A549 treated with Hydrocortisone at 1 μM for 4 hours (cell line): ENCODE data around the gene BIN2. TPM values are rescaled to one million over a fixed set of nuclear protein-coding genes. Genes with fewer than 3 reads are reported as not detected.

Source experiments
- total RNA-seq: library from RNA; stranded (reverse); fragments of 200-300 nt; extraction: Qiagen RNA extraction; gene quantifications from 5 replicates; pipeline ENCODE4 v1.2.3, GENCODE V29; 2022

BIN2 gene
- 0.09 to 0.25 TPM (median 0.14 TPM) in 5 replicates for total RNA-seq

GRCh38 chr12:51323966-51324895 is at the start of gene BIN2:
TSS of gene BIN2 (minus strand) at chr12:51324174. CDS start at chr12:51324102, 72 bp downstream.

GRCh38 chr12:51346581-51346980 is 22.6 kb upstream of the BIN2 start, which contains the start of gene CELA1:
TSS of gene CELA1 (minus strand) at chr12:51346679. CDS start at chr12:51346638, 41 bp downstream.

GRCh38 chr12:51270067-51270950 is 53.7 kb downstream of the BIN2 start, which contains the start of gene SMAGP:
TSS of gene SMAGP (minus strand) at chr12:51270415. CDS start at chr12:51269278, 1,137 bp downstream.

GRCh38 chr12:51238510-51239334 is 85.3 kb downstream of the BIN2 start, which contains the start of gene DAZAP2:
TSS of gene DAZAP2 (plus strand) at chr12:51238826. CDS start at chr12:51238908, 82 bp downstream.

Other genes starting within 250 kb of the BIN2 start
- 11.6 to 14.7 TPM (median 13.6 TPM) in 5 replicates for gene CSRNP2, start 240.6 kb downstream of the BIN2 start, total RNA-seq
- 16.2 to 21.9 TPM (median 19.0 TPM) in 5 replicates for gene TFCP2, start 151.0 kb downstream of the BIN2 start, total RNA-seq
- 0.91 to 2.2 TPM (median 1.3 TPM) in 5 replicates for gene POU6F1, start 106.1 kb downstream of the BIN2 start, total RNA-seq
- gene DAZAP2, start 85.3 kb downstream of the BIN2 start, total RNA-seq = 307 to 375 TPM (median 314 TPM) in 5 replicates
- gene SMAGP, start 53.8 kb downstream of the BIN2 start, total RNA-seq = 21.5 to 28.4 TPM (median 27.2 TPM) in 5 replicates
- not detected in 5 replicates for gene CELA1, start 22.5 kb upstream of the BIN2 start, total RNA-seq
- 2.4 to 4.3 TPM (median 3.1 TPM) in 5 replicates for gene GALNT6, start 67.2 kb upstream of the BIN2 start, total RNA-seq
- gene SLC4A8, start 100.7 kb upstream of the BIN2 start, total RNA-seq = 1.1 to 1.5 TPM (median 1.3 TPM) in 5 replicates